HAP-1 (cell line): ENCODE results near the gene FAT2.
"Not testable (repeated sequence)": the region's sequence is repeated elsewhere in the genome, so short reads cannot be mapped to it uniquely, and the experiment has no call there.

Experiments
- DNase-seq, 2 experiments: peaks; one replicate each; pipeline ENCODE4 v3.0.0-alpha.2; 2016 to 2020; ENCODE audit warnings: low spot score in 2 of 2
- H3K27me3 ChIP-seq: fragments of 250-450 bp; sonication (Bioruptor Pico); 2 replicates; pipeline ENCODE4 v1.5.1; 2020; ENCODE audit warnings: low read depth, mild to moderate bottlenecking, moderate library complexity
- H3K36me3 ChIP-seq: fragments of 250-450 bp; sonication (Bioruptor Pico); replicated peaks from 2 replicates; pipeline ENCODE4 v1.5.1; 2020; ENCODE audit warnings: mild to moderate bottlenecking
- H3K4me1 ChIP-seq: fragments of 250-450 bp; sonication (Bioruptor Pico); 2 replicates; pipeline ENCODE4 v1.5.1; 2020; ENCODE audit warnings: mild to moderate bottlenecking
- H3K4me3 ChIP-seq: fragments of 250-450 bp; sonication (Bioruptor Pico); 2 replicates; pipeline ENCODE4 v1.5.1; 2020; ENCODE audit warnings: mild to moderate bottlenecking, moderate library complexity
- H3K9me3 ChIP-seq: fragments of 250-450 bp; sonication (Bioruptor Pico); 2 replicates; pipeline ENCODE4 v1.5.1; 2020; ENCODE audit warnings: mild to moderate bottlenecking, moderate library complexity
- in situ Hi-C: fragments of 300-500 bp; cut with MboI; formaldehyde crosslinking; loops from 3 replicates; pipeline ENCODE4 v1.14.3; 2020; ENCODE audit warnings: low sequenced_read_pairs, inconsistent platforms, mixed read lengths

Gene FAT2

DNA sequence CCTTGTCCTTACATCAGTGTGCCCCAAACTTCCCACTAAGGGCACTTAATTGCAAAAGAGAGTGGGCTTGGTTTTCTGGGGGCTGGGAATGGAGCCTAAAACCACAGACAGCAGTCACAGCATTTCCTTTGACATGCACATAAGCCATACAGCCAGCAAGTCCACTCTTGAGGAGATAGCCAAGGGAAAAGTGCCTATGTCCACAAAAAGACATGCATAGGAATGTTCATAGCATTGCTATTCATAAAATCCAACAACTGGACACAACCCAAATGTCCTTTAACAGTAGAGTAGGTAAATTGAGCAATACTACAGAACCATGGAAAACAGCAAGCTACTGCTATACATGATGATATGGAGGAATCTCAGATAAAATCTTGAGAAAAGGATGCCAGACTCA, 11.7 kb upstream of the FAT2 start:
- Histone ChIP-seq H3K36me3 (no peaks in the 10 kb centered on the region), H3K27me3 (no peaks in the 10 kb centered on the region), H3K4me1 (no peaks in the 10 kb centered on the region), H3K9me3 (no peaks in the 10 kb centered on the region; the same call in 1 of the 2 replicates), H3K4me3 (no peak overlapping the region)
- in situ Hi-C loops, result no loop called here
- no peak for DNase-seq

DNA sequence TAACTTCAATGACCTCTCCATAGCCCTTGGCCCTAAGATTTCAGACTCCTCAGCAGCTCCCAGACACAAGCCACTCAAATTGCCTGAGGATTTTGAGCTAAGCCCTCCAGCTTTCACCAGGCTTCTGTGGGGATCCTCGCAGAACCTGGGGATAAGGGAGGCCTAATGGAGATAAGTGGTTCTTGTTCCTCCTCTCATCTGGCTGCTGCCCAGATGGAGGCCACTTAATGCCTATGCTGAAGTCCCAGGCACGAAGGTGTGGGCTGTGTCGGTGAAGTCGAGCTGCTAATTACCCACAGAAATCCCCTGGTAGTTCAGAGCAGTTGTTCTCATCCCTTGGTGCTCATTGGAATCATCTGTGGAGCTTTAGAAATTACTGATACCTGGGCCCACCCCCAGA, 10.3 kb upstream of the FAT2 start:
- in situ Hi-C loops, result no loop called here
- no peak for DNase-seq
- Histone ChIP-seq H3K36me3 (no peaks in the 10 kb centered on the region), H3K27me3 (no peaks in the 10 kb centered on the region), H3K4me3 (no peak overlapping the region), H3K9me3 (no peaks in the 10 kb centered on the region; the same call in 1 of the 2 replicates), H3K4me1 (no peaks in the 10 kb centered on the region)

- no peak overlapping the region for H3K4me3 ChIP-seq
Observed at GRCh38 chr5:151600069-151600665, 9.0 kb upstream of the FAT2 start.

DNA sequence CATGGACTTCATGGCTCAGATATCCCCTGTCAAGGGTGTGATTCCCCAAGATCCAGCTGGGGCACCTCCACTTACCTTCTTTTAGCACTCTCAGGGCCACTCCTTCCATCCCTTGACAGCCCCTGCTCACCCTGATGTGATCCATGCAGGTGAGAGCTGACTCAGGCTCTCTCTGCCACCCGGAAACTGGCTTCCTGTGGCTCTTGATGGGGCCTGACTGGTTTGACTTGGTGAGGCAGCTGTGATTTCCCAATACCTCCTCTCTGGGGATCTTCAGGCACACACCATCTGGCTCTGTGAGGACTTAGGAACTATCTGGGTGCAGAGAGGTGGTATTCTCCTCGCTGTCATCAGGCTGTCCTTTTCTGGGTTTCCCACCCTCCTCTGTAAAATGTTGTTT, 7.9 kb upstream of the FAT2 start:
- Histone ChIP-seq H3K27me3 (no peaks in the 10 kb centered on the region), H3K9me3 (no peaks in the 10 kb centered on the region; the same call in 1 of the 2 replicates), H3K4me3 (no peak overlapping the region), H3K36me3 (no peaks in the 10 kb centered on the region), H3K4me1 (no peaks in the 10 kb centered on the region)
- in situ Hi-C loops, result no loop called here
- no peak for DNase-seq

More at GRCh38 chr5:151600069-151600665, 9.0 kb upstream of the FAT2 start:
- Histone ChIP-seq H3K9me3 (no peaks in the 10 kb centered on the region; the same call in 1 of the 2 replicates), H3K36me3 (no peaks in the 10 kb centered on the region), H3K4me1 (no peaks in the 10 kb centered on the region), H3K27me3 (no peaks in the 10 kb centered on the region)
- in situ Hi-C loops, result no loop called here
- no peak for DNase-seq

- Histone ChIP-seq H3K4me3 (no peak overlapping the region), H3K36me3 (no peaks in the 10 kb centered on the region), H3K27me3 (no peaks in the 10 kb centered on the region), H3K9me3 (no peaks in the 10 kb centered on the region; the same call in 1 of the 2 replicates), H3K4me1 (no peaks in the 10 kb centered on the region)
- DNase-seq, result no peak
- in situ Hi-C loops, result no loop called here
Observed at GRCh38 chr5:151598549-151598948, 7.4 kb upstream of the FAT2 start.

GRCh38 chr5:151597749-151598148, 6.6 kb upstream of the FAT2 start:
- in situ Hi-C loops, result no loop called here
- Histone ChIP-seq H3K27me3 (no peaks in the 10 kb centered on the region), H3K4me1 (no peaks in the 10 kb centered on the region), H3K36me3 (no peaks in the 10 kb centered on the region), H3K9me3 (no peaks in the 10 kb centered on the region; the same call in 1 of the 2 replicates), H3K4me3 (no peak overlapping the region)
- DNase-seq, result no peak

DNA sequence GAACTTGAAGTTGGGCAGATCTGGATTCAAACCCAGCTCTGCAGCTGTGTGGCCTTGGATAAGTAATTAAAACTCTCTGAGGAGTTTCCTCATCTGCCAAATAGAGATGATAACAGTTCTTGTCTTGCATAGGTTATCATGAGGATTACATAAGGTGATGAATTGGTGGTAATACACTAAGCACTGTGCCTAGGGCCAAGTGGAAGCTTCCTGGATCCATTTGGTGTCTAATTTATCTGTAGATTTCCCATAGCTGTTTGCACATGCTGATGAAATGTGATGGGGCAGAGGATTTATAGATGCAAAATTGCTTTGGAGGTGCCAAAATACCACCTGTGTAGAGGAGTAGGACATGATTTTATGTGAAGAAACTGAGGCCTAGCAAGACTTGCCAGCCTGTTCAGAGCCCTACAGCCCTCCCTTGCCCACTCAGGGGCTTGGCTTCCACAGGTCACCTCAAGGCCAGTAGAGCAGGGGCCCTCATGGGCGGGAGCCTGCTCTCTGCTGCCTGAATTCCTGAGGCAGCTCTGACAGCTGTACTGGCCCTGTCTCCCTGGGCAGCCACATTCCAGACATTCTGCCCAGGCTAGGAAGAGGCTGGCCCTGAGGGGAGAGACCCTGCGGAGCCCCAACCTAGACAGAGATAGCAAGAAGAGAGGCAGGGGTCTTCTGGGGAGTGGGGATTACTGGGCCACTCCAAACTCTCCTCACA, 5.9 kb upstream of the FAT2 start:
- Histone ChIP-seq H3K9me3 (no peaks in the 10 kb centered on the region; the same call in 1 of the 2 replicates), H3K36me3 (no peaks in the 10 kb centered on the region), H3K27me3 (no peaks in the 10 kb centered on the region), H3K4me1 (no peaks in the 10 kb centered on the region), H3K4me3 (no peak overlapping the region)
- DNase-seq, result no peak
- in situ Hi-C loops, result no loop called here

GRCh38 chr5:151595411-151595826, 4.3 kb upstream of the FAT2 start:
- H3K9me3 ChIP-seq, result no peaks in the 10 kb centered on the region; the same call in 1 of the 2 replicates
- H3K36me3 ChIP-seq, result no peaks in the 10 kb centered on the region
- no peaks in the 10 kb centered on the region for H3K27me3 ChIP-seq
- DNase-seq, result no peak
- H3K4me3 ChIP-seq, result no peak overlapping the region
- no peaks in the 10 kb centered on the region for H3K4me1 ChIP-seq
- in situ Hi-C loops, result no loop called here

GRCh38 chr5:151592855-151593408, 1.8 kb upstream of the FAT2 start:
- H3K9me3 ChIP-seq, result no peaks in the 10 kb centered on the region
- H3K36me3 ChIP-seq, result no peaks in the 10 kb centered on the region
- no peaks in the 10 kb centered on the region for H3K4me1 ChIP-seq
- no peaks in the 10 kb centered on the region for H3K27me3 ChIP-seq
- no peak overlapping the region for H3K4me3 ChIP-seq
- DNase-seq, result no peak
- in situ Hi-C loops, result no loop called here

DNA sequence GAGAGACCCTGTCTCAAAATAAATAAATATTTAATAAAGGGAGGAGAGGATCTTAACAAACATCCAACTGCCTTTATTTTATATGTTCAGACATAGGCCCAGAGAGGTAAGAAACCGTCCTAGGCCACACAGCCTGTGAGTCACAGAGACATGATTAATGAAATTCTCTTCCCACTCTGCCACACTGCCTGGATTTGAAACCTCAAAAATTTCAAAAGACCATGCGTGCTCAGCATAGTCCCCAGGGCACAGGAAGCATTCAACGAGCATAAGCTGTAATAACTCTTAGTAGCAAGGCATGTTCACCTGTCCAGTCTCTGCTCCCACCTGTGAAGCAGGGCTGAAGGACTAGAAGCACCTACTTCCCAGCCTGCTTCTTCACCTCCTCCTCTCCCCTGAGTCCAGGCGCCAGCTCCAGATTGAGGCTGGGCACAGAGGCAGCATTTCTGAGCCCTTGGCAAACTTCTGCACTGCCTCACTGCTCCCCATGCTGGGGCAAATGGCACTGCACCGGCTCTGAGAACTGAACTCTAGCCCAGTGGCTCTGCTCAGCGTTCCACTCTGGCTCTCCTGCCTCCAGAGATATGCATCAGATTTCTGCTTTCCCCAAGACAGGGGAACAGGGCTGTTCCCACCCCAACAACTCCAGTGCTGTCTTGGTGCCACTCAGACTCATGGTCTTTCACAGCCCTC, 1.1 kb downstream of the FAT2 start:
- Histone ChIP-seq H3K36me3 (no peaks in the 10 kb centered on the region), H3K9me3 (no peaks in the 10 kb centered on the region), H3K4me1 (no peaks in the 10 kb centered on the region), H3K4me3 (no peak overlapping the region), H3K27me3 (0 out of 2 replicates have a peak, but pooled peaks cover 6% of the 10 kb centered on the region)
- no peak for DNase-seq
- in situ Hi-C loops, result no loop called here

GRCh38 chr5:151587796-151588555, 3.2 kb downstream of the FAT2 start:
- Histone ChIP-seq H3K4me1 (no peaks in the 10 kb centered on the region), H3K9me3 (no peaks in the 10 kb centered on the region), H3K36me3 (no peaks in the 10 kb centered on the region), H3K4me3 (no peak overlapping the region), H3K27me3 (0 out of 2 replicates have a peak, but pooled peaks cover 6% of the 10 kb centered on the region)
- in situ Hi-C loops, result no loop called here
- DNase-seq, result no peak

DNA sequence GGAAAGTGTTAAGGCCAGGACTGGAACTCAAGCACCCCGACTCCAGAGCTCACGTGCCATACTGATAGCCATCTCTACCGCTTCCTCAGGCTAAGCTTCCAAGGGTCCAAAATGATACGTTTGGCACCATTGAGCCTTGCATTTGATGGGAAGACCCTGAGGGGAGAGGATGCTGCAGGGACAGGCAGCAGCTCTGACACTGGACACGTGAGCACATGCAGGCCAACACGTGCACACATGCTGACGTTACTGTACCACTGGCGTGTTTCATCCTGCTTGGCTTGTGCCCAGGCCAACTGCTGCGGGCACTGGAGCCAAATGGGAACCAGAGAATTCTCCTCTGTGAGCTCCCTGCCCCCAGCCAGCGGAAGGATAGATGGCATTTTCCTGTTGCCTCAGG, 5.2 kb downstream of the FAT2 start:
- Histone ChIP-seq H3K4me1 (no peaks in the 10 kb centered on the region), H3K4me3 (no peak overlapping the region), H3K36me3 (no peaks in the 10 kb centered on the region), H3K27me3 (0 out of 2 replicates have a peak, but pooled peaks cover 6% of the 10 kb centered on the region), H3K9me3 (no peaks in the 10 kb centered on the region)
- in situ Hi-C loops, result no loop called here
- no peak for DNase-seq

DNA sequence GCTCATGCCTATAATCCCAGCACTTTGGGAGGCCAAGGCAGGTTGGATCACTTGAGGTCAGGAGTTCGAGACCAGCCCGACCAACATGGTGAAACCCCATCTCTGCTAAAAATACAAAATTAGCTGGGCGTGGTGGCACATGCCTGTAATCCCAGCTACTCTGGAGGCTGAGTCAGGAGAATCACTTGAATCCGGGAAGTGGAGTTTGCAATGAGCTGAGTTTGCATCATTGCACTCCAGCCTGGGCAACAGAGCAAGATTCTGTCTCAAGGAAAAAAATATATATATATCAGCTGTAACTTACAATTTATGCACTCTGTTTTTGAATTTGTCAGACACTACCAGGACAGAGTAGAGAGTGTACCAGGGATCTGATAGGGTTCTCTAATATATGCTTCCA, 5.8 kb downstream of the FAT2 start:
- in situ Hi-C loops, H3K4me3 ChIP-seq, H3K27me3 ChIP-seq, H3K9me3 ChIP-seq, H3K36me3 ChIP-seq, DNase-seq, H3K4me1 ChIP-seq: not testable (repeated sequence)
